GM19351 (cell line): ENCODE results near the gene PYGO2.
"Not testable (repeated sequence)": the region's sequence is repeated elsewhere in the genome, so short reads cannot be mapped to it uniquely, and the experiment has no call there.

ENCODE experiments used
- ATAC-seq: cut with Tn5 transposase; IDR thresholded peaks from one replicate; pipeline ENCODE4 v1.9.1; 2021; ENCODE audit warnings: mild to moderate bottlenecking, moderate library complexity; ENCODE audit not compliant: unreplicated experiment

The PYGO2 gene

GRCh38 chr1:155000726-155001424 lies 39.3 kb upstream of the PYGO2 start:
- peak; percentile 49 for ATAC-seq

GRCh38 chr1:155000411-155000725 lies 38.8 kb upstream of the PYGO2 start:
- no peak for ATAC-seq

- no peak for ATAC-seq
Observed at GRCh38 chr1:154999571-155000410, 38.2 kb upstream of the PYGO2 start.

- no peak for ATAC-seq
Observed at GRCh38 chr1:154998818-154999570, 37.4 kb upstream of the PYGO2 start.

GRCh38 chr1:154998201-154998780 lies 36.7 kb upstream of the PYGO2 start:
- no peak for ATAC-seq

DNA sequence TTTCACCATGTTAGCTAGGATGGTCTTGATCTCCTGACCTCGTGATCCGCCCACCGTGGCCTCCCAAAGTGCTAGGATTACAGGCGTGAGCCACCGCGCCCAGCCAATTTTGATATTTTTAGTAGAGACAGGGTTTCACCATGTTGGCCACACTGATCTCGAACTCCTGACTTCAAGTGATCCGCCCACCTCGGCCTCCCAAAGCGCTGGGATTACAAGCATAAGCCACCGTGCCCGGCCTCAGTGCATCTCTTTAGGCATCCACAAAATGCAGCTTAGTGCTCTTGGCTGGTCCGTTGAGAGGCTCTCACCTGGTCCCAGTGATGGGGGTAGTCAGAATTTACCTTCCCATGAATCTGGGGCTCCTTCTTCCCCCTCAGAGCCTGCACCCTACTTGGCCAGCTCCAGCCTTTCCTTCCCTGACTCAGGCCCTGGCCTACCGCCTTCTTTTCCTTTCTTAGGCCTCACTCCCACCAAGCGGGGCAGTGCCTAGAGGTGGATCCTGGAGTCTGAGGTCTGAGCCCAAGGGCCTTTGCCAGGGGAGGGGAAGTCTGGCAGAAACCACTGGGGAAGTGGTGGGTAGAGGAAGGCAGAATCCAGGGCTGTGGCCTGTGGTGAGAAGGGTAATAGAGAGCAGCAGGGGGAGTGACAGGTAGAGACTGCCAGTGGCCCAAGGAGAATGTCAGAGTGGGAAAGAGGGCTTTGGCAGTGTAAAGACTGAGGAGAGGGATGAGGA lies 35.6 kb upstream of the PYGO2 start:
- no peak for ATAC-seq

DNA sequence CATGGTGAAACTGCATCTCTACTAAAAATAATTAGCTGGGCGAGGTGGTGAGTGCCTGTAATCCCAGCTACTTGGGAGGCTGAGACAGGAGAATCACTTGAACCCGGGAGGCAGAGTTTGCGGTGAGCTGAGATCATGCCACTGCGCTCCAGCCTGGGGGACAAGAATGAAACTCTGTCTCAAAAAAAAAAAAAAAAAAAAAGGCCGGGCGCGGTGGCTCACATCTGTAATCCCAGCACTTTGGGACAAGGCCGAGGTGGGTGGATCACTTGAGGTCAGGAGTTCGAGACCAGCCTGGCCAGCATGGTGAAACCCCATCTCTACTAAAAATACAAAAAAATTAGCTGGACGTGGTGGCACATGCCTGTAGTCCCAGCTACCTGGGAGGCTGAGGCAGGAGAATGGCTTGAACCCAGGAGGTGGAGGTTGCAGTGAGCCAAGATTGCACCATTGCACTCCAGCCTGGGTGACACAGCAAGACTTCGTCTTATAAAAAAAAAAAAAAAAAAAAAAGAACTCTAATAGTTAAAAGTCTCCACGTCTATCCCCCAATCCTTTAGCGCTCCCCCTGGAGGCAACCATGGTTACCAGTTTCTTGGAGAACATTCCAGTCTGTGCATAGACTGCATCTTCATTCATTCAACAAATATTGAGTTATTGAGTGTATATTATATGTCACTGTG lies 33.9 kb upstream of the PYGO2 start:
- ATAC-seq: not testable (repeated sequence)

- no peak for ATAC-seq
Observed at GRCh38 chr1:154994591-154994990, 33.0 kb upstream of the PYGO2 start.

DNA sequence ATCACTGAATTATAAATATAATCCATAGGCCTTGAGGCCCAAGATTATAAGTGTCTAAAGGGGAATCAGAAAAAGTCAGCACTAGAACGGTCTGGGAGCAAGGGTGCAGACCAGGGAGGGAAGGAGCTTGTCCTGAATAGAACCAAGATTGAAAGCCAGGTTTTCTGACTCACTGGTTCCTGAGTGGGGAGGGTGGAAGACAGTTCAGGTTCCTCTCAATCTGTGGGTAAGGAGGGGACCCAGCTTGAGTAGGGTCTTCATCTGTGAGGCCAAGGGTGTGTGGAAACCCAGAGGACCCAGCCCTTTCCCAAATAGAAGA lies 32.6 kb upstream of the PYGO2 start:
- ATAC-seq: no peak

DNA sequence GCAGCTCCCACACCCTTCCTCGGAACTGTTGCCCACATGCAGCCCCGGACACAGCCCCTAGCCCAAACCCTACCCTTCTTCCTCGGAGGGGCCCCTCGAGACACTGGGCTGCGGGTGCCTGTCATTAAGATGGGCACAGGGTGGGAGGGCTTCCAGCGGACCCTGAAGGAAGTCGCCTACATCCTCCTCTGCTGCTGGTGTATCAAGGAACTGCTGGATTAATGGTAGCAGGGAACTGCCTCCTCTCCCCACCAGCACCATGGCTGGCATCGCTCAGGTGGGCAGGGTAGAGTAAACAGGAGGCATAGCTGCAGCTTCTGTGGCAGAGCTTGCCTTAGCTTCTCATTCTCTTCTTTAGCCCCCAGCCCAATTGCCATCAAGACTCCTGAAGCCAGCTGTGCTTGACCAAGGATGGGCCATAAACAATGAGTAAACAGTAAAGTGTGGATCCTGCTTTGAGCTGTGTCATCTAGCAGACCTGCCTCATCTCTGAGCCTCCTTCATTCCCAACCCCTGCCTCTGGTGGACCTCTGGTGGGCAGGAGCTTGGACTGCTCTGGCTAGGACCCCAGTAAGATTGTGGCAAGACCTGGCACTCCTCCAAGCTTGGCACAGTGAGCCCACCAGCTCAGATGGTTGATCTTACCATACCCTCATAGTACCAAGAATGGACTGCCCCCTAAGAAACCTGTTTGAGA lies 32.1 kb upstream of the PYGO2 start, which contains the start of gene LENEP:
Gene LENEP (plus strand): TSS at position 15 of the 697 bp plus-strand sequence. CDS start 22 bp downstream, at position 37.
- no peak for ATAC-seq

DNA sequence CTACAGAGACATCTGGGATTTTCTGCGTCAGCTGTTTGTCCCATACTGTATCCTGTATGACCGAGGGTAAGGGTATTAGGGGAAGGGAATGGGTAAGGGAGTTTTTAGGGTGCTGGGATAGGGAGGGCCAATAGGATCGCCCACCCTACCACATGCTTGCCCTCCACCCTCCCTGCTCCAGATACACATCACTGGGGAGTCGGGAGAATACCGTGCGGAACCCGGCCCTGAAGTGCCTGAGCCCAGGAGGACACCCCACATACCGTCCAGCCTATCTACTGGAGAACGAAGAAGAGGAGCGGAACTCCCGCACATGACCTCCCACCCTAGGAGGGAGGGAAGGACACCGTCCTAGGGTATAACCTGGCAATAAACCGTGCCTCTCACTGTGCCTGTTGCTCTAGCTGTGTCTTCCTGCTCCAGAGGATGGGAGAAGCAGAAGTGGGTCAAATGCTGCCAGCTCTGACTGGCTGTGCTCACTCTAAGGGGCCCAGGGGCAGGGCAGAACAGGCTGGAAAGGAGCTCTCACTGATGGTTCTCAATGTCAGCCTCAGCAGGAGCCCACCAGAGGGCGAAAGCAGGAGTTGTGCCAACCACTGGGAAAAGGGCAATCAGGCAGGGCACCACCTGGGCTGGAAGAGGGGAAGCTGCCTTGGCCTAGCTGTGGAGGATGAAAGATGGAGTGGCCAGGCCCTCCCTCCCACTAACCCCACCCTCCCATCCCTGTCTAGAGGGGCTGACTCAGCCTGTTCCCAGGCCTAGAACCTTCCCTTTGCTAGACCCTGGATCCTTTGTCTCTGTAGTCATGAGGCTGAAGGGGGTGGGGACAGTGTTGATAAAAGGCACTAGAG lies 31.4 kb upstream of the PYGO2 start:
- no peak for ATAC-seq

GRCh38 chr1:154990276-154990675 lies 28.7 kb upstream of the PYGO2 start:
- no peak for ATAC-seq

- ATAC-seq: no peak
Observed at GRCh38 chr1:154989195-154989860, 27.7 kb upstream of the PYGO2 start.

DNA sequence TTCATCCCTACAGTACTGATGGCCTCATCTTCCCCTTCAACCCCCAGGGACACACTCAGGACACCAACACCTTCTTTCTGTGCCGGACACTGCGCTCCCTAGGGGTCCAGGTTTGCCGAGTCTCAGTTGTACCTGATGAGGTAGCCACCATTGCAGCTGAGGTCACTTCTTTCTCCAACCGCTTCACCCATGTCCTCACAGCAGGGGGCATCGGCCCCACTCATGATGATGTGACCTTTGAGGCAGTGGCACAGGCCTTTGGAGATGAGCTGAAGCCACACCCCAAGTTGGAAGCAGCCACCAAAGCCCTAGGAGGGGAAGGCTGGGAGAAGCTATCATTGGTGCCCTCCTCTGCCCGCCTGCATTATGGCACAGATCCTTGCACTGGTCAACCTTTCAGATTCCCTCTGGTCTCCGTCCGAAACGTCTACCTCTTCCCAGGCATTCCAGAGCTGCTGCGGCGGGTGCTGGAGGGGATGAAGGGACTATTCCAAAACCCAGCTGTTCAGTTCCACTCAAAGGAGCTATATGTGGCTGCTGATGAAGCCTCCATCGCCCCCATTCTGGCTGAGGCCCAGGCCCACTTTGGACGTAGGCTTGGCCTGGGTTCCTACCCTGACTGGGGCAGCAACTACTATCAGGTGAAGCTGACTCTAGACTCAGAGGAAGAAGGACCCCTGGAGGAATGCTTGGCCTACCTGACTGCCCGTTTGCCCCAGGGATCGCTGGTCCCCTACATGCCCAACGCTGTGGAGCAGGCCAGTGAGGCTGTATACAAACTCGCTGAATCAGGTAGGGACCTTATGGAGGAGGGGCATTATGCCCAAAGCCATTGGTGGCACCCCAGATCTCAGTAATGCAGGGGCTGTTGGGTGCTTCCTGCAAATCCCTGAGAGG lies 26.7 kb upstream of the PYGO2 start:
- no peak for ATAC-seq

DNA sequence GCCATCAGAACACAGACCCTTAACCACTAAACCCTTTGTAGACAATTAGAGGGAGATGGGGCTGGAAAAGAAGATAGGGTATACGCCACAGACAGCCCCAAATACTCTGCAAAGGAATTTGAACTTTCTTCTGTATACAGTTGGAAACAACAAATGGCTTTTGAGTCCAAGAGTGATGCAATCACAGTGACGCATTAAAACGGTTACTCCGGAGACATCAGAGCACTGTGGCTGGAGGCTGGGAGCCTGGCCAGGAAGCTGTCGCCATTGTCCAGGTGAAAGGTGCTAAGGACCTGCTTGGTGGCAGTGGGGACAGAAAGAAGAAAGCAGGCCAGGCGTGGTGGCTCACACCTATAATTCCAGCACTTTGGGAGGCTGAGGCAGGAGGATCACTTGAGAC lies 25.7 kb upstream of the PYGO2 start:
- no peak for ATAC-seq

GRCh38 chr1:154986736-154987135 lies 25.2 kb upstream of the PYGO2 start:
- ATAC-seq: not testable (repeated sequence)
